Parathyroid adenoma (tissue), 2 donors: Measurements from ENCODE around the gene USP14.

Experiments
- H2AFZ ChIP-seq: fragments of 300-600 bp; sonication (generic); one replicate; pipeline ENCODE4 v1.7.0; 2017; ENCODE audit warnings: antibody characterized with exemption, mild to moderate bottlenecking
- H3K27ac ChIP-seq: fragments of 300-600 bp; sonication (generic); one replicate; pipeline ENCODE4 v1.7.0; 2017
- H3K27me3 ChIP-seq: fragments of 300-600 bp; sonication (generic); one replicate; pipeline ENCODE4 v1.7.0; 2017; ENCODE audit warnings: low read length; ENCODE audit not compliant: control insufficient read depth, insufficient read depth
- H3K36me3 ChIP-seq: fragments of 300-600 bp; sonication (generic); one replicate; pipeline ENCODE4 v1.7.0; 2017; ENCODE audit warnings: low read length; ENCODE audit not compliant: control insufficient read depth, insufficient read depth
- H3K4me1 ChIP-seq: fragments of 300-600 bp; sonication (generic); one replicate; pipeline ENCODE4 v1.7.0; 2017; ENCODE audit warnings: control low read depth
- H3K4me2 ChIP-seq: fragments of 300-600 bp; sonication (generic); one replicate; pipeline ENCODE4 v1.7.0; 2017; ENCODE audit warnings: low read length
- H3K4me3 ChIP-seq: fragments of 300-600 bp; sonication (generic); one replicate; pipeline ENCODE4 v1.7.0; 2017; ENCODE audit warnings: low read depth, low read length
- H3K79me2 ChIP-seq: fragments of 300-600 bp; sonication (generic); one replicate; pipeline ENCODE4 v1.7.0; 2017; ENCODE audit warnings: control low read depth
- H3K9ac ChIP-seq: fragments of 300-600 bp; sonication (generic); one replicate; pipeline ENCODE4 v1.7.0; 2017; ENCODE audit warnings: mild to moderate bottlenecking
- H3K9me3 ChIP-seq: fragments of 300-600 bp; sonication (generic); one replicate; pipeline ENCODE4 v1.7.0; 2017; ENCODE audit warnings: low read length; ENCODE audit not compliant: control insufficient read depth
- TF ChIP-seq, protein P1 (sequence below): fragments of 300-600 bp; sonication (generic); IDR thresholded peaks from one replicate; pipeline ENCODE4 v1.7.0; 2017; ENCODE audit warnings: antibody characterized with exemption, mild to moderate bottlenecking
- donor health status: primary hyperparathyroidism.

Gene USP14

GRCh38 chr18:215448-216010 is 57.2 kb downstream of the USP14 start:
- Histone ChIP-seq H3K9me3 (no peaks in the 10 kb centered on the region), H3K27me3 (no peaks in the 10 kb centered on the region), H3K4me3 (no peak overlapping the region), H3K4me2 (no peak overlapping the region), H2AFZ (no peak overlapping the region), H3K9ac (no peak overlapping the region), H3K36me3 (no peaks in the 10 kb centered on the region), H3K4me1 (peaks cover 7% of the 10 kb centered on the region), H3K79me2 (no peaks in the 10 kb centered on the region), H3K27ac (no peak overlapping the region)
- TF ChIP-seq, protein P1, sequence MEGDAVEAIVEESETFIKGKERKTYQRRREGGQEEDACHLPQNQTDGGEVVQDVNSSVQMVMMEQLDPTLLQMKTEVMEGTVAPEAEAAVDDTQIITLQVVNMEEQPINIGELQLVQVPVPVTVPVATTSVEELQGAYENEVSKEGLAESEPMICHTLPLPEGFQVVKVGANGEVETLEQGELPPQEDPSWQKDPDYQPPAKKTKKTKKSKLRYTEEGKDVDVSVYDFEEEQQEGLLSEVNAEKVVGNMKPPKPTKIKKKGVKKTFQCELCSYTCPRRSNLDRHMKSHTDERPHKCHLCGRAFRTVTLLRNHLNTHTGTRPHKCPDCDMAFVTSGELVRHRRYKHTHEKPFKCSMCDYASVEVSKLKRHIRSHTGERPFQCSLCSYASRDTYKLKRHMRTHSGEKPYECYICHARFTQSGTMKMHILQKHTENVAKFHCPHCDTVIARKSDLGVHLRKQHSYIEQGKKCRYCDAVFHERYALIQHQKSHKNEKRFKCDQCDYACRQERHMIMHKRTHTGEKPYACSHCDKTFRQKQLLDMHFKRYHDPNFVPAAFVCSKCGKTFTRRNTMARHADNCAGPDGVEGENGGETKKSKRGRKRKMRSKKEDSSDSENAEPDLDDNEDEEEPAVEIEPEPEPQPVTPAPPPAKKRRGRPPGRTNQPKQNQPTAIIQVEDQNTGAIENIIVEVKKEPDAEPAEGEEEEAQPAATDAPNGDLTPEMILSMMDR: no peak

GRCh38 chr18:217532-218336 is 59.4 kb downstream of the USP14 start:
- no peak overlapping the region for H3K9ac ChIP-seq
- no peak overlapping the region for H3K4me2 ChIP-seq
- H2AFZ ChIP-seq: no peak overlapping the region
- no peaks in the 10 kb centered on the region for H3K9me3 ChIP-seq
- TF ChIP-seq, protein P1: no peak
- H3K27me3 ChIP-seq: no peaks in the 10 kb centered on the region
- H3K4me3 ChIP-seq: no peak overlapping the region
- H3K36me3 ChIP-seq: no peaks in the 10 kb centered on the region
- no peaks in the 10 kb centered on the region for H3K4me1 ChIP-seq
- no peak overlapping the region for H3K27ac ChIP-seq
- no peaks in the 10 kb centered on the region for H3K79me2 ChIP-seq

DNA sequence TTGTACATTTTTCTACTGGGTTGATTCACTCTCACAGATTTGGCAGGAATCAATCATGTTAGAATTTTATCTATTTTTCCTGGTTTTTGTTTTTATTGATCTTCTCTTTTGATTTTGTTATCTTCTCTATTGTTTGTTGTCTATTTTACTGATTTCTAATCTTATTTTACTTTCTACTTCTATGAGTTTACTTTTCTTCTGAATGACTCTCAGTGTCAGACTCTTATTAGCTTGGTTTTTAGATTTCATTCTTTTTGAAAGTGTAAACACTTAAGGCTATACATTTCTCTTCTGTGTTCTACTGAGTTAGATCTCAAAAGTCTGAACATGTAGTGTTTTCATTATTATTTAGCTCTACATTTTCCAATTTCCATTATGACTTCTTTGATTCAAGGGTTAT is 62.4 kb downstream of the USP14 start:
- Histone ChIP-seq H3K9ac (no peak overlapping the region), H3K4me3 (no peak overlapping the region), H3K4me1 (no peaks in the 10 kb centered on the region), H3K27me3 (no peaks in the 10 kb centered on the region), H2AFZ (no peak overlapping the region), H3K79me2 (no peaks in the 10 kb centered on the region), H3K27ac (no peak overlapping the region), H3K36me3 (no peaks in the 10 kb centered on the region), H3K4me2 (no peak overlapping the region), H3K9me3 (no peaks in the 10 kb centered on the region)
- TF ChIP-seq, protein P1: no peak

DNA sequence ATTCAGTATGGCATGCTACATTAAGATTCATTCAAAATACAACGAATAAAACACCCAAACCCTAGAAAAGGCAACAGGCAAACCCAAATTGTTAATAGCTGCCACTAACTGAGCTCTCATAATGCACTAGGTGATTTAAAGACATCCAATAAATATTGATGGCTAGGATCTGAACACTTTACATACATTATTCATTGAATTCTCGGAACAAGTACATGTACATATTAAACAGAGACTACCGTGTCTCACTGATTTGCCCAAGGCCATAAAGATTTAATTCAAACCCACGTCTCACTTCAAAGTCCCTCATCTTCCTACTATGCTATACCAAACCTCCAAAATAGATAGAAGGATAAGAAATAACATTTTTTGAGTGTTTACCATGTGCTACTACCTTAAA is 67.4 kb downstream of the USP14 start:
- Histone ChIP-seq H3K4me1 (no peaks in the 10 kb centered on the region), H3K79me2 (no peaks in the 10 kb centered on the region), H2AFZ (no peak overlapping the region), H3K4me3 (no peak overlapping the region), H3K9ac (no peak overlapping the region), H3K27me3 (no peaks in the 10 kb centered on the region), H3K4me2 (no peak overlapping the region), H3K36me3 (no peaks in the 10 kb centered on the region), H3K9me3 (no peaks in the 10 kb centered on the region), H3K27ac (no peak overlapping the region)
- TF ChIP-seq, protein P1: no peak

GRCh38 chr18:227374-227773 is 69.0 kb downstream of the USP14 start:
- H3K36me3 ChIP-seq: no peaks in the 10 kb centered on the region
- H3K79me2 ChIP-seq: no peaks in the 10 kb centered on the region
- H3K9me3 ChIP-seq: no peaks in the 10 kb centered on the region
- H3K4me1 ChIP-seq: no peaks in the 10 kb centered on the region
- H3K9ac ChIP-seq: no peak overlapping the region
- no peak overlapping the region for H2AFZ ChIP-seq
- TF ChIP-seq, protein P1: no peak
- no peak overlapping the region for H3K4me3 ChIP-seq
- no peaks in the 10 kb centered on the region for H3K27me3 ChIP-seq
- no peak overlapping the region for H3K27ac ChIP-seq
- H3K4me2 ChIP-seq: no peak overlapping the region
